22Rv1 (cell line): ENCODE measurements around the gene FBXO4.

ENCODE experiments used
- H3K27ac ChIP-seq: fragments of 450-650 bp; 2 replicates; pipeline ENCODE4 v1.5.1; 2017
- ZFX ChIP-seq: fragments of 450-650 bp; IDR thresholded peaks from 2 replicates; pipeline ENCODE4 v1.6.1; 2017; ENCODE audit warnings: antibody characterized with exemption, borderline replicate concordance
- TF ChIP-seq, protein P1 (sequence below): fragments of 450-650 bp; IDR thresholded peaks from 2 replicates; pipeline ENCODE4 v1.5.1; 2017; ENCODE audit warnings: mild to moderate bottlenecking

FBXO4 gene

DNA sequence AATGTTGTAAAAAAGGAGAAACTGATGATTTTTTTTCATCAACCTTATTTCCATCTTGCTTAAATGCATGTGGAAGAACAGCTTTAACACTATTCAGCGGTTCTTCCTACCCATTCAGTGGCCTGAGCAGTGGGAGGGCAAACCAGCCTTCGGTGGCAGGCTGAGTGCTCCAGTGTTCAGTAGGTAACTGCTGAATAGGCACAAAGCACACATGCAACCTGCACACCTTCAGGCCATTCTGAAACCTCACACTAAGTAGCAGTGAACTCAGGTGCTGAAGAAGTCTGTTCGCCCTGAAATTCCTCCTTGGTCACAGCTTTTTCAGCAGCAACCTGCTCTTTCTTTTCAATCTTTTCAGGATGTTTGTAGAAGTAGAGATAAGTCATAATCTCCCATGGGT, 26.1 kb downstream of the FBXO4 start:
- no peak overlapping the region for H3K27ac ChIP-seq
- TF ChIP-seq, protein P1, sequence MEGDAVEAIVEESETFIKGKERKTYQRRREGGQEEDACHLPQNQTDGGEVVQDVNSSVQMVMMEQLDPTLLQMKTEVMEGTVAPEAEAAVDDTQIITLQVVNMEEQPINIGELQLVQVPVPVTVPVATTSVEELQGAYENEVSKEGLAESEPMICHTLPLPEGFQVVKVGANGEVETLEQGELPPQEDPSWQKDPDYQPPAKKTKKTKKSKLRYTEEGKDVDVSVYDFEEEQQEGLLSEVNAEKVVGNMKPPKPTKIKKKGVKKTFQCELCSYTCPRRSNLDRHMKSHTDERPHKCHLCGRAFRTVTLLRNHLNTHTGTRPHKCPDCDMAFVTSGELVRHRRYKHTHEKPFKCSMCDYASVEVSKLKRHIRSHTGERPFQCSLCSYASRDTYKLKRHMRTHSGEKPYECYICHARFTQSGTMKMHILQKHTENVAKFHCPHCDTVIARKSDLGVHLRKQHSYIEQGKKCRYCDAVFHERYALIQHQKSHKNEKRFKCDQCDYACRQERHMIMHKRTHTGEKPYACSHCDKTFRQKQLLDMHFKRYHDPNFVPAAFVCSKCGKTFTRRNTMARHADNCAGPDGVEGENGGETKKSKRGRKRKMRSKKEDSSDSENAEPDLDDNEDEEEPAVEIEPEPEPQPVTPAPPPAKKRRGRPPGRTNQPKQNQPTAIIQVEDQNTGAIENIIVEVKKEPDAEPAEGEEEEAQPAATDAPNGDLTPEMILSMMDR, result no peak
- TF ChIP-seq ZFX, result no peak

DNA sequence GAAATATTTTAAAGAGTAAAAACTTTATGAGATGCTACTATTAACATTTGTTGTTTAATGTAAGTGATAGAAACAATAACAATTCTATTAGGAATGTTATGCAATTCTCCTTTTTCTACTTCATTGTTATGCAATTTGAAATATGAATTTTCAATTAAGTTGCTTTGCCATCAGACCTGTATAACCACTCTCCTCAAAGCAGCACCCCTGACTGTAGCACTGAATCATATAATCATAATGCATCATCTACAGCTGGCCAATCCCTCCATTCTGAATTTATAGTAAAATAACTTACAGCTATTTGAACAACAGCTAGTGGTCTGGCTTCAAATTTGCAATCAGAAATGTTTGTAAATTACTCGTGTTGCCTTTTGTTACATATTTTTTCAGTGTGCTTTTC, 29.2 kb downstream of the FBXO4 start:
- TF ChIP-seq, protein P1, result no peak
- TF ChIP-seq ZFX, result no peak

DNA sequence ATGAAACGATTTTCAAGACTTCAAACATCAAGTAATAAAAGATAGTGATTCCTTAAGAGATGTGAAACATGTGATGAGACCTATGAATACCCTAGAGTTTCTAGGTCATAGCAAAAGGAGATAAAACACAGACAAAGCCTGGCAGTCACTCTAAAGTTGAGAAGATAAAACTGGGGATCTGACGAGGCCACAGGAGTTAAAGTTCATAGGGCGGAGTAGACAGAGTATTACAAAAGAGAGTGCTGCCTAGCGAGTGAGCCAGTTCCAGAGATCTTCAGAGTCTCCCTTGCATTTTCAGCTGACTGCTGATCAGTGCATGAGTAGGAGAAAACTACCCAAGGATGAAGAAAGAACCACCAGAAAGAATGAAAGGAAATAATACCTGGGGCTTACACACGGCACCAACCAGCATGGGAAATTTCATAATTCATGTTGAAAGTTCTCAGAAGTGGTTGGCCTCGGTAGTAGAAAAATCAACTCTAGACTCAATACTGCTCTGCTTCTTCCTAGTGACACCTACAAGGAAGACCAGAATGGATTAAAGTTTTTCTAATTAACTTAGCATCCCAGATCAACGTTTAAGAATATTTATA, 30.4 kb downstream of the FBXO4 start:
- TF ChIP-seq ZFX, result no peak
- TF ChIP-seq, protein P1, result no peak
- H3K27ac ChIP-seq, result no peak overlapping the region

More for the DNA sequence above, 29.2 kb downstream of the FBXO4 start:
- H3K27ac ChIP-seq, result no peak overlapping the region

DNA sequence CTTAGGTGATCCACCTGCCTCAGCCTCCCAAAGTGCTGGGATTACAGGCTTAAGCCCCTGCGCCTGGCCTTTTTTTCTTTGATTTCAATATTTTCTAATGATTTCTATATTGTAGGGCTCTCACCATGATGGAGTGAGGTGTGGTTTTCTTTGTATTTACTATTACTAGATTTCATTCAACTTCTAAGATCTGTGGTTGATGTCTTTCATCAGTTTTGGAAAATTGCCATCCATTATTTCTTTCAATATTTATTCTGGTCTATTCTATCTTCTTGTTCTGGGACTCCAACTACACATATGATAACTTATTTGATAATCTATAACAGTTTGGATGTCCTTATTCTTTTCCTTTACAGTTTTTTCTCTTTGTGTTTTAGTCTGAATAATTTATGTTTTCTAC, 31.9 kb downstream of the FBXO4 start:
- no peak overlapping the region for H3K27ac ChIP-seq
- TF ChIP-seq, protein P1, result no peak
- no peak for TF ChIP-seq ZFX

DNA sequence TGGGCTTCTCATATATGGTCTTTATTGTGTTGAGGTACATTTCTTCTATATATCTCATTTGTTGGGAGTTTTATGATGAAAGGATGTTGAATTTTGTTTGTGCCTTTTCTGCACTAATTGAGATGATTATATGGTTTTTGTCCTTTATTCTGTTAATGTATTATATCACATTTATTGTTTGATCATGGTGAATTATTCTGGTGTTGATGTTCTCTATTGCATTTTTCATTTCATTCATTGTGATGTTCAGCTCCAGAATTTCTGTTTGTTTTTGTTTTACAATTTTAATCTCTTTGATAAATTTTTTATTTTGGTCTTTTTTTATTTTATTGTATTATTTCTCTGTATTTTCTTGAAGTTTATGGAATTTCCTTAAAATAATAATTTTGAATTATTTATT, 35.4 kb downstream of the FBXO4 start:
- H3K27ac ChIP-seq, result no peak overlapping the region
- TF ChIP-seq, protein P1, result no peak
- no peak for TF ChIP-seq ZFX

DNA sequence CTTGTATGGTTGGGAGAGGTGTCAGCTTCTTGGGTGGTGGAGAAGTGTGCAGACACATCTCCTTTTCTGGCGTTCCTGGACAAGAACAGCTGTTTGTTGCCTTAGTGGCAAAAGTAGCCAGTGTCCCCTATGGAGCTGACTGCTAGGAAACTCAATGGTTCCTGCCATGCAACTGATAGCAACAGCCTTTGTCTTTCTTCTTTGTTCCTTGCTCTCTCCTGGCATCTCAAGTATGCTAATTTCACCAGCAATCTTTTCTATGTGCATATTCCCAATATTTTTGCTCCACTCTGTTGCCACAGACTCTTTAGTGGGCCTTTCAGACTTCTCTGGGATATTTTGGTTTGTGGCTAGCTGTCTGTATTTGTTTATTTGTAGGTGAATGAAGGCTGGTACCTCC, 36.7 kb downstream of the FBXO4 start:
- H3K27ac ChIP-seq, result no peak overlapping the region
- TF ChIP-seq, protein P1, result no peak
- TF ChIP-seq ZFX, result no peak

DNA sequence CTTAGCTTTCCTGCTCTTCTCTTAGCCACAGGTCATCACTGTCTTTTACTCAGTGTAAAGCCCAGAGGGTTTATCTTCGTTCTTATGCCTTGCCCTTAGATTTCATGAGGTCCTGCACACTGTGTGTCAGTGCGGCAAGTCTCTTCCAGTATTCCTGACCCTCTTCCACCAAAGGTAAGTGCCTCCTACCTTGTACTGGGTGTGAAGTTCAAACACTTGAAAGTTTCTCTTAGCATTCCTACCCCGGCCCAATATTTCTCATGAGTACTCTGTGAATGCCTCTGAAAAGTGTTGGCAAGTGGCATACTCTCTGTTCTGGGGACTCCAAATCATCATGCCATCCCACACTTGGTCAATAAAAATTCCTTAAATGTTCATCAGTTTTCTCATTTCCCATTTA, 37.4 kb downstream of the FBXO4 start:
- no peak overlapping the region for H3K27ac ChIP-seq
- TF ChIP-seq ZFX, result no peak
- TF ChIP-seq, protein P1, result no peak
